Gastrocnemius medialis (tissue), 4 donors: ENCODE data around the gene NR3C2. TPM values are rescaled to one million over a fixed set of nuclear protein-coding genes. Genes with fewer than 3 reads are reported as not detected.

Experiments
- ATAC-seq, 2 donors: fragments of 150-250 bp; one replicate each; pipeline ENCODE4 v1.9.1; 2016
- DNase-seq, 2 donors: peaks; one replicate each; pipeline ENCODE4 v3.0.0-alpha.2; 2019
- H3K27ac ChIP-seq, 4 donors: fragments of 200-600 bp; sonication (generic); 1 replicate in 1 of 4; 2 replicates in 3 of 4; pipeline ENCODE4 v1.5.1; 2016 to 2018; ENCODE audit warnings: mild to moderate bottlenecking in 2 of 4, moderate library complexity in 1 of 4
- H3K27me3 ChIP-seq, 3 donors: fragments of 200-600 bp; sonication (generic) in 2 of 3; 1 replicate in 1 of 3; 2 replicates in 2 of 3; pipeline versions ENCODE4 v1.5.1 to v1.6.0; 2016 to 2019; ENCODE audit warnings: mild to moderate bottlenecking in 1 of 3, moderate library complexity in 1 of 3
- H3K36me3 ChIP-seq, 2 donors: fragments of 200-600 bp; sonication (generic) in 1 of 2; one replicate each; pipeline ENCODE4 v1.5.1; 2017 to 2018
- H3K4me1 ChIP-seq, 2 donors: fragments of 200-600 bp; sonication (generic) in 1 of 2; one replicate each; pipeline ENCODE4 v1.5.1; 2016 to 2017; ENCODE audit warnings: mild to moderate bottlenecking in 2 of 2
- H3K4me3 ChIP-seq, 4 donors: fragments of 200-600 bp; sonication (generic) in 3 of 4; 1 replicate in 1 of 4; 2 replicates in 3 of 4; pipeline ENCODE4 v1.5.1; 2016 to 2019; ENCODE audit warnings: mild to moderate bottlenecking in 2 of 4
- H3K9me3 ChIP-seq, 3 donors: fragments of 200-600 bp; sonication (generic) in 2 of 3; 1 replicate in 1 of 3; 2 replicates in 2 of 3; pipeline ENCODE4 v1.5.1; 2016 to 2019
- POLR2A ChIP-seq, 2 donors: fragments of 450-650 bp; IDR thresholded peaks; one replicate each; pipeline ENCODE4 v1.6.1; 2017; ENCODE audit warnings: antibody characterized with exemption in 2 of 2, mild to moderate bottlenecking in 2 of 2, moderate library complexity in 2 of 2
- in situ Hi-C, 4 donors: fragments of 200-750 bp; cut with MboI; loops; one replicate each; pipeline versions ENCODE4 v1.15.0 to v1.8.0; 2017; ENCODE audit warnings: low sequenced_read_pairs in 4 of 4
- intact Hi-C: fragments of 100-400 bp; cut with DNase I; formaldehyde crosslinking; loops from one replicate; pipeline ENCODE4 v1.15.1; 2023; ENCODE audit warnings: low total_unique reads
- total RNA-seq, 4 donors: library from RNA; depleted of rRNA; stranded (reverse); fragments of >200 nt; gene quantifications; one replicate each; pipeline versions ENCODE4 v1.1.0 to v1.2.3, GENCODE V29; 2016
- TF ChIP-seq, protein P1 (sequence below), 5 experiments: fragments of 450-650 bp in 3 of 5; fragments of 200-600 bp in 2 of 5; sonication (generic) in 2 of 5; IDR thresholded peaks in 4 of 5; conservative IDR thresholded peaks in 1 of 5; 1 replicate in 4 of 5; 2 replicates in 1 of 5; pipeline ENCODE4 v1.5.1; 2016 to 2019; ENCODE audit warnings: antibody characterized with exemption in 5 of 5, mild to moderate bottlenecking in 3 of 5, moderate library complexity in 3 of 5

NR3C2 gene
- total RNA-seq, 4 donors from 2014 or later: 5.6 to 10.4 (median 8.1) TPM

DNA sequence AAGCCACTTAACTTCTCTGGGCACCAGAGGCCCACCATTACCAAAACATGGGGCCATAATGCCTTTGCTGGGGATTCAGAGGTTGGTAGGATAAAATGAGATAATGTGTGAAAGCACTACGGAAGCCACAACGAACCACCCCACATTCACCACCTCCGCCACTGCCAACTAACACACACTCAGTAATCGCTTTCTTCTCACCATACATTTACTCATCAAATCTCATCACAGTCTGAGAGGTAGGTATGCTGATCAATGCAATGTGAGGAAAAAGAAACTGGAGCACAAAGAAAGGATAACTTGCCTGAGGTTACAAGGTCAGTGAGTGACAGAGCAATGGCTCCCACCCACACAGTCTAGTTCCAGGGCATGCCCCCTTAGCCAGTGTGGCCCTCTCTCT lies 257.3 kb downstream of the NR3C2 start:
- no peak for DNase-seq
- no peak for TF ChIP-seq POLR2A (IDR thresholded peaks at IDR 0.05)
- TF ChIP-seq, protein P1, sequence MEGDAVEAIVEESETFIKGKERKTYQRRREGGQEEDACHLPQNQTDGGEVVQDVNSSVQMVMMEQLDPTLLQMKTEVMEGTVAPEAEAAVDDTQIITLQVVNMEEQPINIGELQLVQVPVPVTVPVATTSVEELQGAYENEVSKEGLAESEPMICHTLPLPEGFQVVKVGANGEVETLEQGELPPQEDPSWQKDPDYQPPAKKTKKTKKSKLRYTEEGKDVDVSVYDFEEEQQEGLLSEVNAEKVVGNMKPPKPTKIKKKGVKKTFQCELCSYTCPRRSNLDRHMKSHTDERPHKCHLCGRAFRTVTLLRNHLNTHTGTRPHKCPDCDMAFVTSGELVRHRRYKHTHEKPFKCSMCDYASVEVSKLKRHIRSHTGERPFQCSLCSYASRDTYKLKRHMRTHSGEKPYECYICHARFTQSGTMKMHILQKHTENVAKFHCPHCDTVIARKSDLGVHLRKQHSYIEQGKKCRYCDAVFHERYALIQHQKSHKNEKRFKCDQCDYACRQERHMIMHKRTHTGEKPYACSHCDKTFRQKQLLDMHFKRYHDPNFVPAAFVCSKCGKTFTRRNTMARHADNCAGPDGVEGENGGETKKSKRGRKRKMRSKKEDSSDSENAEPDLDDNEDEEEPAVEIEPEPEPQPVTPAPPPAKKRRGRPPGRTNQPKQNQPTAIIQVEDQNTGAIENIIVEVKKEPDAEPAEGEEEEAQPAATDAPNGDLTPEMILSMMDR (IDR thresholded peaks at IDR 0.05 in 4 of 5, conservative IDR thresholded peaks at IDR 0.05 in 1 of 5): no peak
- H3K27ac ChIP-seq: no peak overlapping the region

DNA sequence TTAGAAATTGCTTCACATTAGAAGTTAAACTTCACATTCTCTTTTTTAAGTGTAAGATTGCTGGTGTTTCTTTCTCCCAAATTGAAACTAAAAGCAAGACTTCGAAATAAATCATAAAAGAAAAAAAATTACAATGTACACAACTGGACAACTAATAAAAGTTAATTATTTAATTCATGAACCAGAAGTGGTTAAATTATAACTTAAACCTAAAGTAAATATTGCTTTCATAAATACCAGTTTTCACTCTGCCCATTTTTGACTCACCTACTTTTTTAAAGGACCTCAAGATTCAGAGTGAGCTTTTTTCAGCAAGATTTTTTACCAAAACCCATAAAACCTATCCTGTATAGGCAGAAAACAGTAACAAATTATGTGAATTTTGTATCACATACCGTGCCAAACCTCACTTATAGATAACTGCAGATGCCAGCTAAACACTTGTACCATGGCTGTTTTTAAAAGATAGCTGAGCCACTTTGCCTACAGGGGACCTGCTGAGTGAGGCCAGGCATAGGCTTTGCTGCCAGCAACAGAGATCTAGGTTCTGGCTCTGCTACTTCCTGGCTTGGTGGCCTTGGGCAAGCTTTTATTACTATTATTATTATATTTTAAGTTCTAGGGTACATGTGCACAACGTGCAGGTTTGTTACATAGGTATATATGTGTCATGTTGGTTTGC lies 259.8 kb downstream of the NR3C2 start:
- ATAC-seq (no peak), DNase-seq (no peak)
- Histone ChIP-seq H3K4me1 (no peaks in the 10 kb centered on the region), H3K27ac (no peak overlapping the region), H3K27me3 (no peaks in the 10 kb centered on the region), H3K9me3 (no peaks in the 10 kb centered on the region), H3K4me3 (no peak overlapping the region), H3K36me3 (no peaks in the 10 kb centered on the region)
- no peak for TF ChIP-seq POLR2A (IDR thresholded peaks at IDR 0.05)
- TF ChIP-seq, protein P1 (IDR thresholded peaks at IDR 0.05 in 4 of 5, conservative IDR thresholded peaks at IDR 0.05 in 1 of 5): no peak
- in situ Hi-C loops: no loop called here
- intact Hi-C loops: no loop called here

More for the DNA sequence above, 257.3 kb downstream of the NR3C2 start:
- intact Hi-C loops (no loop called here), in situ Hi-C loops (no loop called here)
- H3K4me3 ChIP-seq: no peak overlapping the region
- H3K9me3 ChIP-seq: no peaks in the 10 kb centered on the region
- H3K36me3 ChIP-seq: no peaks in the 10 kb centered on the region
- no peak for ATAC-seq
- no peaks in the 10 kb centered on the region for H3K4me1 ChIP-seq
- H3K27me3 ChIP-seq: no peaks in the 10 kb centered on the region

DNA sequence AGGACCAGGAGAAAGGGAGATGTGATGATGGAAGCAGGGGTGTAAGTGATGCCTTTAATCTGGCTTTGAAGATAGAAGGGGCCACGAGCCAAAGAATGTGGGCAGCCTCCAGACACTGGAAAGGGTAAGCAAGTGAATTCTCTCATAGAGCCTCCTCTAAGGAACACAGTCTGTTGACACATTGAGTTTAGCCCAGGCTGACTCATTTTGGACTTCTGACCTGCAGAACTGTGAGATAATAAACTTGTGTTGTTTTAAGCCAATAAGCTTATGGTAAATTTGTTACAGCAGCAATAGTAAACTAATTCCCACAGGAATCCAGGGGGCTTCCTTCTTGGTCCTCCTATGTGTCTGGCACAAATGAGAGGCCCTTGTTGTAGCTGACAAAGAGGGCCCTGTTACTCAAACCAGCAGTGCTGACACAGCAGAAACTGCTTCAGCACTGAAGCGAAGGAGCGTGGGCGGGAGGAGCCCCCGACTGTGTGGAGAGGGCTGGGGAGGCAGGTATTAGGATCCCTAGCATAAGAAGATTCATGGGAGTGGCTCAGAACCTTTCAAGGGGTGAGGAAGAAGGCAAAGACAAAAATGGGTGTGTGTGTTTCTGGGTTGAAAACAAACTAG lies 268.7 kb downstream of the NR3C2 start:
- no peak overlapping the region for H3K27ac ChIP-seq
- no peaks in the 10 kb centered on the region for H3K4me1 ChIP-seq
- H3K9me3 ChIP-seq: no peaks in the 10 kb centered on the region
- in situ Hi-C loops: no loop called here
- intact Hi-C loops: no loop called here
- H3K4me3 ChIP-seq: no peak overlapping the region
- no peaks in the 10 kb centered on the region for H3K27me3 ChIP-seq
- TF ChIP-seq, protein P1 (IDR thresholded peaks at IDR 0.05 in 4 of 5, conservative IDR thresholded peaks at IDR 0.05 in 1 of 5): no peak
- no peak for TF ChIP-seq POLR2A (IDR thresholded peaks at IDR 0.05)
- DNase-seq (no peak), ATAC-seq (no peak)
- no peaks in the 10 kb centered on the region for H3K36me3 ChIP-seq

DNA sequence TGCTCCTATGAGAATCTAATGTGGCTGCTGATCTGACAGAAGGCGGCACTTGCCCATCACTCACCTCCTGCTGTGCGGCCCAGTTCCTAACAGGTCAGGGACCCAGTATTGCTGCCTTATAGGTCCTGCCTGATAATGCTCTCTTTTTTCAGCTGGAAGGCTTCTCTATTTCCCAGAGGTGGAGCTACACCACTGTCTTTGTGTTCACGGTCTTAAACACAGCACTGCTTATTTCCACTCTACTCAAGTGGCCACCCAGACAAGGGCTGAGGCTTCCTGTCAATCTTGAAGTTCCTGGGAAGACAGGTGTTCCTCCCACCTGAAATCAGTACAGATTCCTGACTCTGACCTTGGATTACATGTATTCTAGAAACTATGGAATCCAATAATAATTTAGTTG lies 270.6 kb downstream of the NR3C2 start:
- Histone ChIP-seq H3K9me3 (no peaks in the 10 kb centered on the region), H3K27me3 (no peaks in the 10 kb centered on the region), H3K4me3 (no peak overlapping the region), H3K36me3 (no peaks in the 10 kb centered on the region), H3K27ac (no peak overlapping the region), H3K4me1 (peaks cover 7 to 9% of the 10 kb centered on the region in 2 donors)
- no peak for DNase-seq
- intact Hi-C loops (no loop called here), in situ Hi-C loops (no loop called here)
- TF ChIP-seq, protein P1 (IDR thresholded peaks at IDR 0.05 in 4 of 5, conservative IDR thresholded peaks at IDR 0.05 in 1 of 5): no peak
- TF ChIP-seq POLR2A (IDR thresholded peaks at IDR 0.05): no peak
- no peak for ATAC-seq
